Raji (cell line): ENCODE results near the gene SLC2A13.

Experiments used
- POLR2A ChIP-seq: IDR thresholded peaks from 2 replicates; pipeline ENCODE4 v1.6.1; 2011; ENCODE audit warnings: low read depth, low read length, control low read depth; ENCODE audit not compliant: insufficient read depth

SLC2A13 gene

DNA sequence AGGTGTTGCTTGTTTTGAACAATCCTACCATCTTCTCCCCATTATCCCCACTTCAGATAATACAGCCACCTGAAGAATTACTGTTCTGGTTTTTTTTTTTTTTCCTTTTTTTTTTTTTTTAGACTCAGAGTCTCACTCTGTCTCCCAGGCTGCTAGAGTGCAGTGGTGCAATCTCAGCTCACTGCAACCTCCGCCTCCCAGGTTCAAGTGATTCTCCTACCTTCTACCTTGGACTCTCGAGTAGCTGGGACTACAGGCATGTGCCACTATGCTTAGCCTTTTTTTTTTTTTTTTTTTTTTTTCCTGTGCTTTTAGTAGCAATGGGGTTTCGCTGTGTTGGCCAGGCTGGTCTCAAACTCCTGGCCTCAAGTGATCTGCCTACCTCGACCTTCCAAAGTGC is 306.9 kb downstream of the SLC2A13 start:
- TF ChIP-seq POLR2A: no peak

DNA sequence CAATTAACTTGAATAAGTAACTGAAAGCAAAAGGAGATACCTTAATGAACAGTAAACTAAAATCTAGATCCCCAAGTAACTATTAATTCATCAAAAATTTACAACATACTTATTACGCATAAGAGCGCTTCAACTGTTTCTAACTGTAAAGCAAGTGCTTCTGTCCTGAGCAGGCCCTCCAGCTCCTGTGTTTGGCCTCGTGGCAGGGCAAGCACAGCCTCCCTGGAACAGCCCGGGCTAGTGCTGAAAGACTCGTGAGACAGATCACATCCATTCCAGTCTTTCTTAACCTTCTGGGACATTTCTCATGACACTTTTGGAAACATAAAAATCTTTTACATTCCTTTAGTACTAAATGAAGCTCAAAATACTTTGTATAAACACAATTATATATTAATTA is 307.5 kb downstream of the SLC2A13 start:
- TF ChIP-seq POLR2A: no peak

DNA sequence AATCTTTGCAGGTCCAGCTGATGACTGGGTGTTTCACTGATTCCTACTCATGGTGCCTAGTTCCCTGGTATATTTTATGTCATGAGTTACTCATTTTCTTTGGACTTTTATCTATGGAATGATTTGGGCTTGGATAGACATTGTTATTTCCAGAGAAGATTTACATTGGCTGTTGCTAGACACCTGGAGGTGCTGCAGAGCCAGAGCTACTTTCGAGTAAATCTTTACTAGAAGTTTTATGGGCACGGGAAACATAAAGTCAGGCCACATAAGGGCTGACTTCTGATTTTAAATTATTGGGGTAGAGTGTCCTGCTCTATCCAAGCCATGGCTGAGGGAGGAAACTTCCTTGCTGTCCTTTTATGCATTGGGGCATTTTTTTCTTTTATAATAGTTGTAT is 310.4 kb downstream of the SLC2A13 start:
- no peak for TF ChIP-seq POLR2A

- TF ChIP-seq POLR2A: no peak
Measured at GRCh38 chr12:39792938-39793337, 312.9 kb downstream of the SLC2A13 start.

GRCh38 chr12:39788239-39788638 is 317.6 kb downstream of the SLC2A13 start:
- TF ChIP-seq POLR2A: no peak

GRCh38 chr12:39782026-39782545 is 323.8 kb downstream of the SLC2A13 start:
- TF ChIP-seq POLR2A: no peak

GRCh38 chr12:39780913-39781446 is 324.9 kb downstream of the SLC2A13 start:
- no peak for TF ChIP-seq POLR2A

DNA sequence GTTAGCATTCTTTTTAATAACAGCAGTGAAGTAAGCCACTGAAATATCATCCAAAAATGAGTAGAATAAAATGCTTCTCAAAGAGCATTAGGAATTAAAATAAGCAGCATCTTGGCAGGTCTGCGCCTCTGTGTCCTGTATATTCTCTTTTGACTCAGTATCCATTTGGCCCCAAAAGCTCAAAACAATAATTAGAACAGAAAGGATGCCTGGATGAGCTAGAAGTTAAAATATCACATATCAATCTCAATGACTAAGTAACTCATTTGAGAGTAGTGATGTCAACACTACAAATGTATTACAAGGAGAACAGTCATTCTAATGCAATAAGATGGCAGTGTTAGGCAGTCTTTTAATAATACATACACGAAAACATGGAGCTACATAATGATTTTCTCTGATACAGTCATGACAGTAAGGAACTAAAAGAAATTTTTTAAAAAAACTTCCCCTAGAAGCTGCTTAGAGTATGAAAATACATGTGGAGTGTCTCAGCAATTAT is 325.4 kb downstream of the SLC2A13 start:
- no peak for TF ChIP-seq POLR2A

DNA sequence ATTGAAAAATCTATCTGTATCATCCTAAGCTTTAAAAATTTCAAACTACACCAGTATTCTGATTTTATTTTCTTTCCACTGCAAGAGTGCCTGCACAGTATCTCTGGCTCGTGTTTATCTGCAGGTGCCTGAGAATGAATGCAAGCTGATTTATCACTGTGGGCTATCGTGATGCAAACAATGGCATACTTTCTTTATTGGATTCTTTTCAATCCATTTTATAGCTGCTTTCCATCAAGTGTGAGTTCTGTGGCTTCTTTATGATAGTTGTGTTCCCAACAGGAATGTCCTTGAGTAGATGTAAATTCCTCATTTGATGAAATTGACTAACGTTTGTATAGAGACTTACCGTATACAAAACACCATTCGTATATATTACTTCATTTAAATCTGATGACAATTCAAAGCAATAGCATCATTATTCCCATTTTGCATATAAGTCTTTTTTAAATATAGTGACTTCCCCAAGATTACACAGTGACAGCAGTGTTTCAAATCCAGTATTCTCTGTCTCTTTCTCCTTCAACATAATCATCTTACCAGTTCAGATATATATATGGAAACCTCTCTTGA is 326.0 kb downstream of the SLC2A13 start:
- TF ChIP-seq POLR2A: no peak

GRCh38 chr12:39777465-39777864 is 328.4 kb downstream of the SLC2A13 start:
- TF ChIP-seq POLR2A: no peak

DNA sequence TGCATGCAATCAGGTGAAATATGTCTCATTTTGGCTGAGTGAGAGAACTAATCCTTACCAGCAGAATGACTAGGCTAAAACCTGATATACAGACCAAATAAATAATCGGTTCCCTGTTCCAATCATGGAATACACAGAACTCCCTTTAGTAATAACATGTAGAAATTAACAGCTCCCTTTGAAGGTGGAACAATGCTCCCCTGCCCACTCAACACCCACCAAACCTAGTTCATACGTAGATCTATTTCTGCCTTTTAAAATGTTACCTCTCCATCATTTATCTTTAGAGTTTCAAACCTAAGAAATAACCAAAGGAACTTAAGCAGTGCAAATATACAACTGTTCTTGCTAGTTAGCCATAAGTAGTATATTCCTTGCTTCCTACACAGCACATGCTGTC is 332.6 kb downstream of the SLC2A13 start:
- TF ChIP-seq POLR2A: no peak

- TF ChIP-seq POLR2A: no peak
Measured at GRCh38 chr12:39772821-39773259, 333.0 kb downstream of the SLC2A13 start.

- no peak for TF ChIP-seq POLR2A
Measured at GRCh38 chr12:39771456-39771855, 334.4 kb downstream of the SLC2A13 start.

DNA sequence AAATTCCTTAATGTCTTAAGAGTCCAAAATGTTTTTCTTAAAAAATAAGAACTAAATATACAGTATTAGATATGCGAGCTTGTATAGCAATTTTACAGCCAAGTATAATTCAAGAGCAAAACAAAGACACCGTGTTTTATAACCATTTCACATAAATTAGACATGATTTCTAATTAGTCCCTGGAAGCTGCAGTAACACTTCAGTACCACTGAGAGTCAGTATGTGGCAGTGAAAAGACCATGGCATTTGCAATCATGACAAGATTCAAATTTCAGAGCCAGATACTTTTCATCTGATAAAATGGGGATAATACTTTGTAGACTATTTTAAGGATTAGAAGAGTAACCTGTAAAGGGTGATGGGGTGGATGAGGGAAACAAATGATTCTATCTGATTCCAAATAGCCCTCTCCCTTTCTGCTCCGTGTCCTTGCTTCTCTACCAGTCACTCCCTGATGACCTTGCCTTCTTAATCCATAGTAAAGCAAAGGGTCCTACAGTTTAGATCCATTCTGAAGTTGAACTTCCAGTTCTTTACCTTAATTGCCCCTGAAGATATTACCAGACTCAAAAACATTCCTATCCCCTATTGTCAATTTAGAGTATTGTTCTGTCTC is 340.8 kb downstream of the SLC2A13 start:
- TF ChIP-seq POLR2A: no peak

DNA sequence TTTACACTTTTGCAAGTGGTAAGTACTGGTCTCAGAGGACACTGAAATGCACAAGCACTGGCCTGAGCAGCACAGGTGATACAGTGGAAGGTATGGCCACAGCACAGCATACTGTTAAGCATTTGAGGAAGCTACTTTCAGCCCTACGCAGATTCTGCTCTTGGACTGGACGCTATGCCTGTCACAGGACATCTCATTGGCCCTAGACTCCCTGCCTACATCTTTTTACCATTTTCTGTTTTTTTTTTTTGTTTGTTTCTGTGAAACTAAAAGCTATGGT is 342.1 kb downstream of the SLC2A13 start:
- TF ChIP-seq POLR2A: no peak

- TF ChIP-seq POLR2A: no peak
Measured at GRCh38 chr12:39763071-39763889, 342.6 kb downstream of the SLC2A13 start.
